Activated T-helper 1 cell treated with anti-CD3 and anti-CD28 coated beads, Interleukin-2, amount 50 U/mL, for 16 hours (primary cell): ENCODE data around the gene BANP.
"Not testable (repeated sequence)": the region's sequence is repeated elsewhere in the genome, so short reads cannot be mapped to it uniquely, and the experiment has no call there.

Source experiments
- DNase-seq, 2 donors: peaks; one replicate each; pipeline ENCODE4 v3.0.0-alpha.2; 2020; ENCODE audit warnings: low read depth in 1 of 2, low spot score in 1 of 2

BANP gene

DNA sequence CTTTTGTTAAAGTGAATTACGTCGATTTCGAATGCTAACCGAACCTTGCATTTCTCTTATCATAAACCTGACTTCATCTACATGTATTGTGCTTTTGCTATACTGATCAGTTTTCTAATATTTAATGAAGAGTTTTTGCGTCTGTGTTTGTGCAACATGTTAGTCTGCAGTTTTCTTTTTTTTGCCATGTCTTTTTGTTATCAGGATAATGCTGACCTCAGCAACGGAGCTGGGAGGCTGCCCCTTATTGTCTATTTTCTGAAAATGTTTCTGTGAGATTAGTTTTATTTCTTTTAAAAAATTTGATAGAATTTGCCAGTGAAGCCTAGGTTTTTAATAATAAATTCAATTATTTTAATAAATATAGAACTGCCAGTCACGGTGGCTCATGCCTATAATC, 40.9 kb downstream of the BANP start:
- not testable (repeated sequence) for DNase-seq

DNA sequence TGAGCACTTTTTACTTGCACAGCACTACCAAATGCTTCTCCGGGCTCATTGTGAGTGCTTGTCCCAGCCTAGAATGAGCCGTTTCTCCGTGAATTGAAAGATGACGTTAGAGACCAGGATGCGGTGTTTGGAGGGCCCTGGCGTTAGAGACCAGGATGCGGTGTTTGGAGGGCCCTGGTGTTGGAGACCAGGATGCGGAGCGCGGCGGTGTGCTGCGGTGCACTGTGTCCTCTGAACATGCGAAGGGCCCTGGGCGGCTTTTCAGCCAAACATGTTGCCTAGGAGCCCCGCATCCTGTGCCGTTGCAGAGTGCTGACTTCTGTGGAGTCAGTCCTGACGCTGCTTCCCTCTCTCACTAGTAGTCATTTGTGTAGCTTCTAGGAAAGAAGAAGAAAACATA, 42.7 kb downstream of the BANP start:
- DNase-seq = no peak

DNA sequence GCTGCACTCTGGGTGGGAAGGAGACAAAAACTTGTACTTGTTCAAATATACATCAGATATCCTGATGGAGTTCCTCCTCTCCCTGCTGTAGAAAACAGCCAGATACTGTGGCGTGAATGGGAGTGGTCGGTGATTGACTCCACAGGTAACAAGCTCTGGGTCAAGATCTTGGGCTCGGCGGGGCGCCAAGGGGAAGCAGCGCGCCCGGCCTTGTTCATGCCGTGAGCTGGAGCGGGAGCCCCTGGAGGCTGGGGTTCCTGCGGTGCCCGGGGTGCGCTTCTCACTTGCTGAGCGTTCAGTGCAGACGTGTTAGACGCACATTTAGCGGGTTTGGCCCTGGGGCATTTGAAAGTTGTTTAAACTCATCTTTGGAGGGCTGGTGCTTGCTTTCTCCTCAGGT, 44.4 kb downstream of the BANP start:
- DNase-seq = no peak

DNA sequence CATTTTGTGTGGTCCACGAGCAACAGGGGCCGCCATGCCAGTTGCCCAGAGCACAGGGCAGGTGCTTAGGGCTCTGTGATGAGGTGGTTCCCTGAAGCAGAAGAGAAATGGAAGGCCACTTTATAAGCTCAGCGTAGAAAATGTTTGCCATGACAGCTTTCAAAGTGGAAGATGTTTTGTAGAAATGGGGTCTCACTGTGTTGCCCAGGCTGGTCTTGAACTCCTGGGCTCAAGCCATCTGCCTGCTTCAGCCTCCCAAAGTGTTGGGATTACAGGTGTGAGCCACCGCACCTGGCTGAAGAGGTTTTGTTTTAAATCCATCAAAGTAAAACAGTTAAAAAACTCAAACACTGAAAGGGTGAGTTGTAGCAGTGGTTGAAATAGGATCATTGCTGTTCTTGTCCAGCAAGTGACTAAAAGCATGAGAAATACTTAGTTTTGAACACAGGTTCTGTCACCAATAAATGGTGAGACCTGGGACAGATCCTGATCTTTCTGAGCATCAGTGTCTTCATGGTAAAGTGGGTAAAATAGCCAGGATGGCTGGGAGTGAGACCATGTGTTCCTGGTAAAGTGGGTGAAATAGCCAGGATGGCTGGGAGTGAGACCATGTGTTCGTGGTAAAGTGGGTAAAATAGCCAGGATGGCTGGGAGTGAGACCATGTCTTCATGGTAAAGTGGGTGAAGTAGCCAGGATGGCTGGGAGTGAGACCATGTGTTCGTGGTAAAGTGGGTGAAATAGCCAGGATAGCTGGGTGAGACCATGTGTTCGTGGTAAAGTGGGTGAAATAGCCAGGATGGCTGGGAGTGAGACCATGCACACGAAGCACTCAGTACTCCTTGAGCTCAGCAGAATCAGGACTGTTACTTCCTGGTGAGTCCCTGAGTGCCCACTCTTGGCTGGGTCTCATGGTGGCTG, 46.0 kb downstream of the BANP start:
- no peak for DNase-seq

DNA sequence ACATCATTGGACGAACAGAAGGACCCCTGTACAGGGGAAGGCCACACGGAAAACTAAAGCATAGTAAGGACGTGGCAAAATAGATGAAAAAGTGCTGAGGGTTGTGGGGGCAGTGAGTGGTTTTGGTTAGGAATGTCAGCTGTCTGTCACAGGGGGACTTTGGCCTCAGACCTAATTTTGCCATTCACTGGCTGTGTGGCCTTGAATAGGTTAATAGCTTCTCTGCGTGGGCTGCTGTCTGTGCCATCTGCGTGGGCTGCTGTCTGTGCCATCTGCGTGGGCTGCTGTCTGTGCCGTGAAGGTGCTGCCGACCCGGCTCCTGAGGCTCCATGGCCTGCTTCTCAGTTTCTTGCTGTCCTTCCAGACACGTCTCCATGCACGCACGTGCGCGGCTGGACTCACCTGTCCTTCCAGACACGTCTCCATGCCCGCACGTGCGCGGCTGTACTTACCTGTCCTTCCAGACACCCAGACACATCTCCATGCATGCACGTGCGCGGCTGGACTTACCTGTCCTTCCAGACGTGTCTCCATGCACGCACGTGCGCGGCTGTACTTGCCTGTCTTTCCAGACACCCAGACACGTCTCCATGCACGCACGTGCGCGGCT, 47.1 kb downstream of the BANP start:
- DNase-seq = not testable (repeated sequence)

DNA sequence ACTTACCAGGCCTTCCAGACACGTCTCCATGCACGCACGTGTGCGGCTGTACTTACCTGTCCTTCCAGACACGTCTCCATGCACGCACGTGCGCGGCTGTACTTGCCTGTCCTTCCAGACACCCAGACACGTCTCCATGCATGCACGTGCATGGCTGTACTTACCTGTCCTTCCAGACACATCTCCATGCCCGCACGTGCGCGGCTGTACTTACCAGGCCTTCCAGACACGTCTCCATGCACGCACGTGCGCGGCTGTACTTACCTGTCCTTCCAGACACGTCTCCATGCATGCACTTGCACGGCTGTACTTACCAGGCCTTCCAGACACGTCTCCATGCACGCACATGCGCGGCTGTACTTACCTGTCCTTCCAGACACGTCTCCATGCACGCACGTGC, 47.8 kb downstream of the BANP start:
- not testable (repeated sequence) for DNase-seq

DNA sequence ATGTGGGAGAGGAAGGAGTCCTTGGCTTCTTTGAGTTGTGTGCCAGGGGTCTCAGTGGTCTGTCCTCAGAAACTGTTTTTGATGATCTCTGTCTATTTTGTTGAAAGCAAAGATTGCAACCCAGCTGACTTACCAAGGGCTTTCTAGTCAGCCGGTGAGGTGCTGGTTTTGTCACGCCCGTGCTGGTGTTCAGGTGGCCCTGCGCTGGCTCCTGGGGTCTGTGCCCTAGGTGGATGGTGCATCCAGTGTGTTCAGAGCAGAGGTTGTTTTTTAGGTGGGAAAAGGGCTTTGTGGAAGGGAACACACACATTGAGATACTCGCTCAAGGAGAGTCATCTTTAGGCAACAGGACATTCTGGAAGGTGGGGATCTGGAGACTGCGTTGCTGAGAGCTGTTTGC, 51.0 kb downstream of the BANP start:
- DNase-seq = no peak

DNA sequence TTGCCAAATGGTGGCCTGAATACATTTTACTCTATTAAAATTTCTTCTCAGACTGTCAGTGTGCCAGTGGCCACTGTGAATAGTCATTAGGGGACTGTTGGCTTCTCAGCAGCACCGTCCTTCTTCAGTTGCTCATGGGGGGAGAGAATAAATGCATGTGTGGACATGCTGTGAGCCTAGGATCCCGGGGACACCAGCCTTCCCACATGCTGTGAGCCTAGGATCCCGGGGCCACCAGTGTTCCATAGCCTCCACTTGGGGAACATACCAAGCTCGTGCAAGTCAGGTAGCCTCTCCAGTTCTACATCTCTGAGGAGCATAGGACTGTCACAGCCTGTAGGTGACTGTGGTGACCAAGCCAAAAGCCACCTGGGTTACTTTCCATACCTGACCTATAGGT, 51.5 kb downstream of the BANP start:
- DNase-seq = no peak

DNA sequence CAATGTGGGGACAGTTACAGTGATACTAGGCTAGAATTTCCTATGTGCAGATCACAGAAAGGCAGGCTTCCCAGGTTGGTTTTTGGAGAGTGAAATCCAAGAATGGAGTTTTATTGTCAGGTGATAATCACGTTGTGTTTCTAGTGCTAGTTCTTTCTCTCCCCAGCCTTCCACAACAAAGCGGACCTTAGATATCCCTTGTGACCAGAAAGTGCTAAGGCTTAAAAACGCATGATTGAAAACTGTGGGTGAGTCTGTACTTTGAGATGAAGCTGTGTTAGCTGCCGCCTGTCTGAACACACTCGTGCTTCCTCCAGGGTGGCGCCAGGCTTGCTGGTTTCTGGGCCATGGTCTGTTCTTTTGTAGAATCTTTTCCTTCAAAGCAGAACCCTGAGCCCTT, 52.1 kb downstream of the BANP start:
- DNase-seq = no peak

DNA sequence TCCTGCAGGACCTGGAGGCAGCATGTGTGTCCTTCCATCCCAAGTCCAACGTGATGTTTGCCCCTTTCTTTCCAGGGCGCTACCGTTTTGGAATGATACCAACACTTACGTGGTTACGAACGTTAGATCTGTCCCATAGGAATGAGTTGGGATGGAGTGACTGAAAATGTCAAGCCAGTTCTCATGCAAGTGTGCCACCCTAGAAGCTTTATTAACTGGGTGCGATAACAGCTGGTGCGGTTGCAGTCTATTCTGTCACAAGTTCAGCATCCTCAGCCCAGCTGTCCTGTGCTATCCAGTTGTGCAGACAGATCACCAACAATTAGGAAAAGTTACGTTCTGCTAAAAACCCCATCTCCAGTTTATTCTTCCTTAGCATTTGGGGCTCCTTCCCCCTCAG, 52.5 kb downstream of the BANP start:
- no peak for DNase-seq

DNA sequence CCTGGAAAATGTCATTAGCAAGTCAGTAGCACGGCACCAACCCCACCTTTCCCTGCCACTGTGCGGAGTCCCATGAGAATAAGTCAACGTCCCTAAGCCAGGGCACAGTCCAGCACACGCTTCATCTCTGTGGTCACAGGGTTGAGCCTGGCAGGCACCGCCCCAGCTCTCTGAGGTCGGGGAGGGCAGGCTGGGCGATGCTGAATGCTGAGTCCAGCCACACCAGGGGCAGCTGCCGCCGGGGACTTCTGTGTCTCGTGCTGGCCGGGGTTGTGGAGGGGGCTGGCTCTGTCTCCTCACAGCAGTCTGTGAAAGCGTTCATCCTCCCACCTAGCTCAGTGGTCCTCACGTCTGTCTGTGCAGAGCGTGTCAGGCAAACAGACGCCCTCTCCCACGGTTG, 53.2 kb downstream of the BANP start:
- no peak for DNase-seq

DNA sequence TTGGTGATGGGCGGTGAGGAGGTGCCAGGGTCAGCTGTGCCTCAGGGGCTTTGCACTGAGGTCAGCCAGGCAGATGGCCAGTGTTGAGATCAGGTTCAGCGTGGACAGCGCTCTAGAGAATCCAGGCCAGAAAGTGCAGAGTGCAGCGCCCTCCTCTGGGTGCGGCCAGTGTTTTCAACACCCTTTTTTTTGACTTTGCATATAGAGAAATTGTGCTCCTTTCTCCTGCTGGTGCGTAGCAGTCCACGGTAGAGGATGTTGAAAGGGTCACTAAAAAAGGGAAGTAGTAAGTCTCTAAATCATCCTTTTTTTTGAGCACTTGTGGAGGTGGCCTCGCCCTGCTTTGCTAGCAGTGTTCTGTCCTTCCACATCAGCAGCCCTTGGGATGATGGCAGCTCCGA, 53.9 kb downstream of the BANP start:
- no peak for DNase-seq

DNA sequence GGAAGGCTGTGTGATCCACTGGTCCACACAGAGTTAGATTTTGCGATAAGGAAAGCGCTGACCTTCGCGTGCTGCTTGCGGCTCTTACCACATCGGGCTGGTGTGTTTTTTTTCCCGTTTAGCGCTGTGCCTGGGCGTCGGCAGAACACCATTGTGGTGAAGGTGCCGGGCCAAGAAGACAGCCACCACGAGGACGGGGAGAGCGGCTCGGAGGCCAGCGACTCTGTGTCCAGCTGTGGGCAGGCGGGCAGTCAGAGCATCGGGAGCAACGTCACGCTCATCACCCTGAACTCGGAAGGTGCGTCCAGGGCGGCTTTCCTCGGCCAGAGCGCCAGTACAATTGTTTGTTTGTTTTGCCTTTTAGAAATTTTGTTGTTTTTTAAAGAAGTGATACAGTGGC, 54.7 kb downstream of the BANP start:
- no peak for DNase-seq

DNA sequence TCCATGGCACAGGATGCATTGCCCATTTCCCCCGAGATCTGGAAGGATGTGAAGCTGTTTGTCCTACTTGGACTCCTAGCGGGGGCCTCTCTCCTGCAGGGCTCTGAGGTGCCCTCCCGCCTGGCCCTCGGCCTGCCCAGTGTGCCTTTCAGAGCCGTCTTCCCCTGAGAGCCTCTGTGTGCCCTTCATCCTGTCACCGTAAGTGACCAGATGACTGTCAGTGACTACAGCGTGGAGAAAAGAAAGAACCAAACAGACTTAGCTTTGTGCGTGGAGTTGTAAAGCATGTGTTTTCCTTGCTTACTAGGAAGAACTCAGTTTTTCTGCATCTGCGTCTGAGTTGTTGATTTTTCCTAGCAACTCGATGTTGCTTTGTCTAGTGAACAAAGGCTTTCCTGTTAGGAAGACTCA, 56.1 kb downstream of the BANP start:
- no peak for DNase-seq

DNA sequence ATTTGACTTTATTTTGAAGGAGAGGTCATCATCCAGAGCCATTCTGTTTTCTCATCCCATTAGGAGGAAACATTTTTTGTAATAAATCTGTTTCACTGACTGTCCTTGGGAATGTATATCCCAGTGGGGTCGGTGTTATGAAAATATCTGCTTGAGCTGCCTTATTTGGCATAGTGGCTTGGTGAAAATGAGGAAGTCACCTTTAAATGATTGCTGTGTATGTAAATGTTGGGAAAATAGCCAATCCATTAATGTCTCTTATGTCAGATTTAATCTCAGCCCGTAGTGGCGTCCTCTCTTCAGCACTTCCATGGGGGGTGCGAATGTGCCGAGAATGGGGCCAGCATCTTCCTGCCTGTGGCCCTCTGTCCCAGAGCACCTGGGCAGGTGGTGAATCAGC, 57.6 kb downstream of the BANP start:
- DNase-seq = no peak

DNA sequence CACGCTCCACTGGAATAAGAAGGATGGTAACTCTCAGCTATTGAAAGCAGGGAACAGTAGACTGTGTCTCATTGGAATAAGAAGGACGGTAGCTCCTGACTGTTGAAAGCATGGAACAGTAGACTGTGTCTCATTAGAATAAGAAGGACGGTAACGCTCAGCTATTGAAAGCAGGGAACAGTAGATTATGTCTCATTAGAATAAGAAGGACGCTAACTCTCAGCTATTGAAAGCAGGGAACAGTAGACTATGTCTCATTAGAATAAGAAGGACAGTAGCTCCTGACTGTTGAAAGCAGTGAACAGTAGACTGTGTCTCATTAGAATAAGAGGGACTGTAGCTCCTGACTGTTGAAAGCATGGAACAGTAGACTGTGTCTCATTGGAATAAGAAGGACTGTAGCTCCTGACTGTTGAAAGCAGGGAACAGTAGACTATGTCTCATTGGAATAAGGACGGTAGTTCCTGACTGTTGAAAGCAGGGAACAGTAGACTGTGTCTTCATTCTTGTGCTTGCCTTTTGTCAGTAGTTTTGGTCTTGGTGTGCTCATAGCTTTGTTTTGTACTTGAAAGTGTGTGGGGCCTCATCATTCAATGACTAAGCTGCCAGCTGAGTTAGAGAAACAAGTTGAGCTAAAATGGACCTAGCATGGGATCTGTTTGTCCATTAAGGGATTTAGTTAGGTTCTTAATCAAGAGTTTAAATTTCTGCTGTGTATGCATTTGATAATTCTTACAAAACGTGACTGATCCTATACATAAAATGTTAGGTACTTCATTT, 58.5 kb downstream of the BANP start:
- DNase-seq = no peak

DNA sequence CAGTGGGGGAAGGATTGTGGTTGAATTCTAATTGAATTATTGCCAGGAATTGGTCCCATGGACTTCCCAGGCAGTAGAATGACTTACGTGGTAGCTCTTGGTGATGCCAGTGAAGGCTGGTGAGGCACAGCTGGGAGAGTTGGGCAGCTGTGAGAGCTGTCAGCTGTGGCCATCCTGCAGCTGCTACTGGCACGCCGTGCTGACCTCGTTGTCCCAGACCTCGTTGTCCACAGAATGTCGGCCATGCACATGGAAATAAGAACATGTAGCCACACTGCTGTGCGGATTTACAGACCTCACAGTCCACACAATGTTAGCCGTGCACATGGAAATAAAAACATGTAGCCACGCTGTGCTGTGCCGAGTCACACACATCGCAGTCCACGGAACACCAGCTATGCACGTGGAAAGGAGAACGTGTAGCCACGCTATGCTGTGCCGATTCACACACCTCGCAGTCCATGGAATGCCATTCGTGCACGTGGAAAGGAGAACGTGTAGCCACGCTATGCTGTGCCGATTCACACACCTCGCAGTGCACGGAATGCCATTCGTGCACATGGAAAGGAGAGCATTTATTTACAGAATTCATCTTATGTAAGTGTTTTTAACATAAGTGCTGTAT, 59.2 kb downstream of the BANP start:
- DNase-seq = no peak

DNA sequence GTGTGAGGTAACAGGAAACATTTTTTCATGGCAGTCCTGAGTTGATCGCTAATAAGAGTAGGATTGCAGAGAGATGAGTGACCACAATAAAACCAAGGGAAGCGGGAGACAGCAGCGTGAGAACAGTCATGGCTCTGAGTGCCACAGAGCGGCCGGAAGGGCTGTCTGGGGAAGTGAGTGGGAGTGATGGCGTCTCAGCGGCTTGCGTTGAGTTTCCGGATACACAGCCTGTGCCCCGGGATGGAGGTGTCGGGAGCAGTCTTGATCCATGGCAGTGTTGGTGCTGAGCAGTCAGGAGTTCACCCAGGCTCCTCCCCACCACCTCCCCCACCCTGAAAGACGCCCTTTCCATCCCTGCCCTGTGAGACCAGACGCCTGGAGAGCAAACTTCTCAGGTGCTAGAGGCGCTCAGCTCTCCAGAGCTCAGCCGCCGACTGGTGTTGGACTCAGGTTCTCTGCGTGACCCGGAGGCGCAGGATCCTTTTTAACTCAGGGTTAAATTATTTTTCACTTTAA, 59.8 kb downstream of the BANP start:
- DNase-seq = no peak

DNA sequence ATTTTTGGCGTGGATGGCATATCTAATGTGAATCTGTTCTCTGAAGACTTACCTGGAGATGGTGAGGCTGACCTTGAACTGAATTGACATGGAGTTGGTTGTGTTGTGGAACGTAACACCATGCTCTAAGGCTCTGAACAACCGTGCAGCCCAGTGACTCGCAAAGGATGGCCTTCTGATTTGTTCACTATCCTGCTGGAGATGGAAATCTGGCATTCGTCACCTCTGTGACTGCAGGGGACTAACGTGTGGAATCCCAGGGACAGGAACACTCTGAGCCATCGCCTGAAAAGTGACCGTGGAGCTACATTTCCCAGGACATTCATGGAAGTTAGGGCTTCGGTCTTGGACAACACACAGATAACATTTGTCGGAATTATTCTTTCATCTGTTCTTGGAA, 61.1 kb downstream of the BANP start:
- no peak for DNase-seq

DNA sequence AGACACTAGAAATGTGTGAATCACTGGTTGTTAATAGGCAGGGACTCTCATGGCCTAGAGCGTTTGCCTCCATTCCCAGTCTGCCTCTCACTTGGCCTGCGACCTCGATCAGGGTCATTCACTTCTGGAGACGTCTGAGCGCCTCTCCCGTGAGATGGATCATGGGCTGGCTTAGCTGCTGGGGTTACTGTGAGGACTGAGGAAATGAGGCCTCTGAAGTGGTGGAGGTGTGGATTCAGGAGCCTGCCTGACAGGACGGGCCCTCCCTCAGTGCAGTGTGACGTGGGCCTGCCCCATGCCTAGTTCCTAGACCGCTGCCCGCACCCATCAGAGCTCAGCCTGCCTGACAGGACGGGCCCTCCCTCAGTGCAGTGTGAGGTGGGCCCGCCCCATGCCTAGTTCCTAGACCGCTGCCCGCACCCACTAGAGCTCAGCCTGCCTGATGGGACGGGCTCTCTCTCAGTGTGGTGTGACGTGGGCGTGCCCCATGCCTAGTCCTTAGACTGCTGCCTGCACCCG, 61.9 kb downstream of the BANP start:
- DNase-seq = no peak

DNA sequence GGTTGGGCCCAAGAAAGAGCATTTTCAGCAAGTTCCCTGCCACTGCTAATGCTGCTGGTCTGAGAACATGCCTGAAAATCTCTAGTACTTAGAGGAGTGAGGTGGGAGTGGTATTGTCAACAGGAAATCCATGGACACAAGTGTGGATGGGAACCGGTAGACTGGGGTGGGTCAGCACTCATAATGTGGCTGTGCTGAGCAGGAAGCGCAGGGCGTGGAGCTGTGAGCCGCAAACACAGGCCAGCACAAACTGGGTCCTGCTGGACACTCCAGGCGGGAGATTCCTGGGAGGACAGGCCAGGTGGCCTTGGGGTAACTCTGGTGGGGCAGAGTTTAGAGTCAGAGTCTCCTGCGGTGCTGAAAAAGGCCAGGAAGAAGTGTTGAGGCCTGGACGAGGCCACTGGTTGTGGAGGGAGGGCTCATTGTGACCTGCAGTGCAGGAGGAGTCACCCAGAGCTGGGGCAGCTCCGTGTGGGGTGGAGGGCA, 62.6 kb downstream of the BANP start:
- DNase-seq = no peak
